Natural killer cell (primary cell): Measurements from ENCODE around the gene TNS3. TPM values are rescaled to one million over a fixed set of nuclear protein-coding genes. Genes with fewer than 3 reads are reported as not detected.

ENCODE experiments used
- ATAC-seq, 3 donors: fragments of 150-1000 bp in 2 of 3; fragments of 200-7000 bp in 1 of 3; cut with Tn5 transposase; 1 replicate in 1 of 3; 2 replicates in 2 of 3; pipeline ENCODE4 v1.10.0; 2021; ENCODE audit warnings: mild to moderate bottlenecking in 2 of 3, moderate library complexity in 2 of 3
- DNase-seq, 2 donors: peaks; one replicate each; pipeline versions ENCODE4 v3.0.0 to v3.0.0-alpha.2; 2013 to 2021; ENCODE audit warnings: mixed read lengths in 1 of 2
- H3K27ac ChIP-seq: one replicate; pipeline ENCODE4 v1.5.1; 2013; ENCODE audit warnings: mild to moderate bottlenecking, low read length
- H3K27me3 ChIP-seq: one replicate; pipeline ENCODE4 v1.6.1; 2013; ENCODE audit warnings: low read length; ENCODE audit not compliant: control insufficient read depth, insufficient read depth
- H3K36me3 ChIP-seq: one replicate; pipeline ENCODE4 v1.6.1; 2013; ENCODE audit warnings: low read length; ENCODE audit not compliant: control insufficient read depth, insufficient read depth
- H3K4me1 ChIP-seq: one replicate; pipeline ENCODE4 v1.6.1; 2013; ENCODE audit warnings: low read length; ENCODE audit not compliant: control insufficient read depth, insufficient read depth
- H3K4me3 ChIP-seq: one replicate; pipeline ENCODE4 v1.5.1; 2013; ENCODE audit warnings: low read length
- H3K9me3 ChIP-seq: one replicate; pipeline ENCODE4 v1.6.1; 2013; ENCODE audit warnings: low read length; ENCODE audit not compliant: control insufficient read depth, insufficient read depth
- H3K27ac Mint-ChIP-seq, 2 donors: one replicate each; pipeline ENCODE4 v1.8.0; 2022; ENCODE audit warnings: mild to moderate bottlenecking in 2 of 2, mixed read lengths in 2 of 2, moderate library complexity in 1 of 2
- H3K27me3 Mint-ChIP-seq, 2 donors: one replicate each; pipeline ENCODE4 v1.8.0; 2022; ENCODE audit warnings: low read depth in 2 of 2, mixed read lengths in 2 of 2
- H3K36me3 Mint-ChIP-seq: one replicate; pipeline ENCODE4 v1.8.0; 2022; ENCODE audit warnings: mixed read lengths
- H3K4me1 Mint-ChIP-seq, 2 donors: one replicate each; pipeline ENCODE4 v1.8.0; 2022; ENCODE audit warnings: mixed read lengths in 2 of 2
- H3K4me3 Mint-ChIP-seq: one replicate; pipeline ENCODE4 v1.8.0; 2022; ENCODE audit warnings: mild to moderate bottlenecking, moderate library complexity, mixed read lengths
- H3K9me3 Mint-ChIP-seq, 2 donors: one replicate each; pipeline ENCODE4 v1.8.0; 2022; ENCODE audit warnings: mixed read lengths in 2 of 2
- WGBS: methylation state at CpG from one replicate; pipeline ENCODE4 v1.1.7; 2013; ENCODE audit warnings: missing lambda C conversion rate; ENCODE audit not compliant: insufficient coverage; 5-methylcytosine and 5-hydroxymethylcytosine counted together
- intact Hi-C: fragments of 100-400 bp; cut with micrococcal nuclease; formaldehyde crosslinking; loops from one replicate; pipeline ENCODE4 v1.14.2; 2022
- total RNA-seq, 4 donors: library from RNA; stranded (reverse); fragments of 120-200 nt in 1 of 4; gene quantifications; one replicate each; pipeline versions ENCODE4 v1.2.3 to v1.2.4, GENCODE V29; 2013 to 2022
- TF ChIP-seq, protein P1 (sequence below): fragments of 200-600 bp; IDR thresholded peaks from one replicate; pipeline ENCODE4 v1.8.0; 2022; ENCODE audit warnings: antibody characterized with exemption

TNS3 gene
- total RNA-seq, 3 donors from 2014 or later (not counting 1 experiment from before 2014, with no cell fraction given): 1.6 to 3.5 (median 2.9) TPM

DNA sequence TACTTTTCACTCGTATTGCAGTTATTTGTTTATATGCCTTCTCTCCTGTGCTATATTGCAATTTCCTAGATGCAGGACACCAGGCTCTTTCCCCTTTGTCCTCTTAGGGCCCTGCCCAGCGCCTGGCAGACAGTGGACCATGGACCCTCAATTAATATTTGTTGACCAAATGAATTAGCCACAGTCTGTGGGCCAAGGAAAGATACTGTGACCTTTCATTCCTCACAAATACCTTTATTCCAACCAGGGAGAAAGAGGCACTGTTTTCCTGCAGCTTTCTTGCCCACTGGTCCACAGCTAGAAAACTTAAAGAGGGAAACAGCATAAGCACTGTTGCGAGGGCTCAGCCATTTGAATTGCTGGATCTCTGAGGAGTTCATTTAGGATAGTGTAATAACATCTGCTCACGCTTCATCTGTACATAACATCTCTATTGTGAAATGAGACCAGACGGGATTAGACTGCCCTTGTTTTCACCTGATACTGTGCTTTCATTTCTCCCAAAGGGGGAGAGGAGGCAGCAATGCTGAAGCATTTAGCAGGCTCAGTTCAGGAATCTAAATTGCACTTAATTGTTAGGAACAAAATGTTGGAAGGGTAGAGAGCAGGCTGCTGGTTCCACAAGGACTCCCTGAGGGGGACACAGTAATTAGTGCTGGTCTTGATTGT lies 46.7 kb downstream of the TNS3 start:
- no peaks in the 10 kb centered on the region for H3K27me3 ChIP-seq
- peaks cover 0 to 8% of the 10 kb centered on the region in 2 donors for H3K27me3 Mint-ChIP-seq
- no peak for DNase-seq
- intact Hi-C loops: no loop called here
- ATAC-seq: no peak
- no peaks in the 10 kb centered on the region for H3K36me3 Mint-ChIP-seq
- H3K36me3 ChIP-seq: no peaks in the 10 kb centered on the region
- H3K4me1 Mint-ChIP-seq: no peaks in the 10 kb centered on the region
- H3K27ac Mint-ChIP-seq: no peak overlapping the region
- no peaks in the 10 kb centered on the region for H3K9me3 ChIP-seq
- TF ChIP-seq, protein P1, sequence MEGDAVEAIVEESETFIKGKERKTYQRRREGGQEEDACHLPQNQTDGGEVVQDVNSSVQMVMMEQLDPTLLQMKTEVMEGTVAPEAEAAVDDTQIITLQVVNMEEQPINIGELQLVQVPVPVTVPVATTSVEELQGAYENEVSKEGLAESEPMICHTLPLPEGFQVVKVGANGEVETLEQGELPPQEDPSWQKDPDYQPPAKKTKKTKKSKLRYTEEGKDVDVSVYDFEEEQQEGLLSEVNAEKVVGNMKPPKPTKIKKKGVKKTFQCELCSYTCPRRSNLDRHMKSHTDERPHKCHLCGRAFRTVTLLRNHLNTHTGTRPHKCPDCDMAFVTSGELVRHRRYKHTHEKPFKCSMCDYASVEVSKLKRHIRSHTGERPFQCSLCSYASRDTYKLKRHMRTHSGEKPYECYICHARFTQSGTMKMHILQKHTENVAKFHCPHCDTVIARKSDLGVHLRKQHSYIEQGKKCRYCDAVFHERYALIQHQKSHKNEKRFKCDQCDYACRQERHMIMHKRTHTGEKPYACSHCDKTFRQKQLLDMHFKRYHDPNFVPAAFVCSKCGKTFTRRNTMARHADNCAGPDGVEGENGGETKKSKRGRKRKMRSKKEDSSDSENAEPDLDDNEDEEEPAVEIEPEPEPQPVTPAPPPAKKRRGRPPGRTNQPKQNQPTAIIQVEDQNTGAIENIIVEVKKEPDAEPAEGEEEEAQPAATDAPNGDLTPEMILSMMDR: no peak
- H3K9me3 Mint-ChIP-seq: no peaks in the 10 kb centered on the region
- H3K27ac ChIP-seq: no peak overlapping the region
- WGBS: 79% methylated on average over 5 of the region's 5 CpGs
- H3K4me3 Mint-ChIP-seq: no peak overlapping the region
- no peaks in the 10 kb centered on the region for H3K4me1 ChIP-seq
- no peak overlapping the region for H3K4me3 ChIP-seq

- Mint-ChIP-seq H3K27me3 (peaks cover 0 to 8% of the 10 kb centered on the region in 2 donors), H3K4me3 (no peak overlapping the region), H3K27ac (no peak overlapping the region), H3K9me3 (no peaks in the 10 kb centered on the region), H3K4me1 (no peaks in the 10 kb centered on the region), H3K36me3 (no peaks in the 10 kb centered on the region)
- Histone ChIP-seq H3K27ac (no peak overlapping the region), H3K36me3 (no peaks in the 10 kb centered on the region), H3K27me3 (no peaks in the 10 kb centered on the region), H3K4me3 (no peak overlapping the region), H3K4me1 (no peaks in the 10 kb centered on the region), H3K9me3 (no peaks in the 10 kb centered on the region)
- ATAC-seq (no peak), DNase-seq (no peak)
- intact Hi-C loops: no loop called here
- 92% methylated on average over 8 of the region's 10 CpGs for WGBS
- TF ChIP-seq, protein P1: no peak
These were observed 47.4 kb downstream of the TNS3 start for GRCh38 chr7:47534322-47535034.

DNA sequence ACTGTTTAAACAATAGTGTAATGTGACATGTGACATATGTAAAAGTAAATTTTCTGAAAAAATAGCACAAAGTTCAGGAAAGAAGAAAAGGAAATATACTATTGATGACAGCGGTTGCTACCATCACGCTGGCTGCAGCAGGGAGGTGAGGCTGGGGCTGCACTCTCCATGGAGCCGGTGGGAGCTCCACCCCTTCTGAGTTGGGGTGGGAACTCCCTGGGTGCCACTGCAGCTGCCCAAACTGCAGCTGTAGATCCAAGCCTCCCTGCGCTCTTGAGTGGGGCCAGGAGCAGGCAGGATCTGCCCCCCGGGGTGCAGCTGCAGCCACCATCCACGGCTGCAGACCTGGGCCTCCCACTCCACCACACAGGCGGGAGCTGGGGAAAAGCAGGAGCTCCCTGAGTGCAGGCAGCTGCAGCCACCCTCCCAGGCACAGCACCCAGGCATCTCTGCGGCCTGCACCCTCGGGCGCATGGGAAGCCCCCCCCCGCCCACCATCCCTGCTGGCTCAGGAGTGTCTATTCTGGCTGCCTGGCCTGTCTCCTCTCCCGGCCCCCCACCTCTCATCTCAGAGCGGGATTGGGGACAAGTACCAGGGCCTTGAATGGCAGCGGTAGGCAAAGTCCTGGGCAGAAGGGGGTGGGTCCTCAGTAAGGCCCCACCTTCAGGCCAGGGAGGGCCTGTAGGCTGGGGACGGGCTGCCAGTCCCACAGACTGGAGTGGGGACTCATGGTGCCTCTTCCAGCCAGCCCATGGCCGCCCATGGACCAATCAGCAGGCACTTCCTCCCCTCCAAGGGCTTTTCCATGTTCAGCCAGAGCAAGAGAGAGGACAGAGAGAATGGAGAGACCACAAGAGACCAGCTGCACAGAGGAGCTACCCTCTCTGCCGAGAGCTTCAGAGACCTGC lies 50.1 kb downstream of the TNS3 start:
- 94% methylated on average over 17 of the region's 17 CpGs for WGBS
- no peaks in the 10 kb centered on the region for H3K9me3 ChIP-seq
- ATAC-seq: no peak
- no peaks in the 10 kb centered on the region for H3K27me3 ChIP-seq
- H3K4me3 ChIP-seq: no peak overlapping the region
- H3K27ac ChIP-seq: no peak overlapping the region
- TF ChIP-seq, protein P1: no peak
- Mint-ChIP-seq H3K36me3 (no peaks in the 10 kb centered on the region), H3K4me3 (no peak overlapping the region), H3K9me3 (no peaks in the 10 kb centered on the region), H3K4me1 (no peaks in the 10 kb centered on the region), H3K27ac (no peak overlapping the region), H3K27me3 (no peaks in the 10 kb centered on the region)
- intact Hi-C loops: no loop called here
- no peaks in the 10 kb centered on the region for H3K36me3 ChIP-seq
- H3K4me1 ChIP-seq: no peaks in the 10 kb centered on the region
- DNase-seq: no peak
